Esophagus (tissue), 2 donors: ENCODE data around the gene TRIM3. TPM values are rescaled to one million over a fixed set of nuclear protein-coding genes. Genes with fewer than 3 reads are reported as not detected.

Experiments
- H3K27ac ChIP-seq, 2 donors: one replicate each; pipeline ENCODE4 v1.5.1; 2013; ENCODE audit warnings: low read depth in 2 of 2, mild to moderate bottlenecking in 2 of 2, inconsistent platforms in 1 of 2, low read length in 1 of 2, moderate library complexity in 1 of 2
- H3K27me3 ChIP-seq, 2 donors: one replicate each; pipeline ENCODE4 v1.6.1; 2013; ENCODE audit warnings: low read length in 2 of 2, control low read depth in 1 of 2, mild to moderate bottlenecking in 1 of 2; ENCODE audit not compliant: insufficient read depth in 2 of 2, control insufficient read depth in 1 of 2
- H3K36me3 ChIP-seq, 2 donors: one replicate each; pipeline ENCODE4 v1.6.1; 2013; ENCODE audit warnings: low read length in 1 of 2; ENCODE audit not compliant: control insufficient read depth in 2 of 2, insufficient read depth in 2 of 2
- H3K4me1 ChIP-seq, 2 donors: one replicate each; pipeline ENCODE4 v1.6.1; 2013; ENCODE audit warnings: low read length in 1 of 2; ENCODE audit not compliant: control insufficient read depth in 2 of 2, insufficient read depth in 2 of 2
- H3K4me3 ChIP-seq, 2 donors: one replicate each; pipeline ENCODE4 v1.5.1; 2013; ENCODE audit warnings: low read length in 2 of 2, mild to moderate bottlenecking in 2 of 2, low read depth in 1 of 2, moderate library complexity in 1 of 2
- H3K9me3 ChIP-seq, 2 donors: one replicate each; pipeline ENCODE4 v1.6.1; 2013; ENCODE audit warnings: mild to moderate bottlenecking in 2 of 2, low read depth in 1 of 2, low read length in 1 of 2, moderate library complexity in 1 of 2; ENCODE audit not compliant: control insufficient read depth in 2 of 2, insufficient read depth in 1 of 2
- WGBS, 2 donors: extraction: QIAGEN DNeasy Blood & Tissue Kit; methylation state at CpG; one replicate each; pipeline ENCODE4 v1.1.7; 2013; 5-methylcytosine and 5-hydroxymethylcytosine counted together
- polyA plus RNA-seq, 2 donors: library from polyadenylated mRNA; stranded (reverse); fragments of 200-250 nt; gene quantifications; one replicate each; pipeline ENCODE4 v1.2.3, GENCODE V29; 2013
- donor health status: healthy with polysubstance abuse.
- donor health status: Bipolar disorder and iron deficiency.

The TRIM3 gene
- polyA plus RNA-seq, 2 donors = 7.5 to 7.6 TPM

DNA sequence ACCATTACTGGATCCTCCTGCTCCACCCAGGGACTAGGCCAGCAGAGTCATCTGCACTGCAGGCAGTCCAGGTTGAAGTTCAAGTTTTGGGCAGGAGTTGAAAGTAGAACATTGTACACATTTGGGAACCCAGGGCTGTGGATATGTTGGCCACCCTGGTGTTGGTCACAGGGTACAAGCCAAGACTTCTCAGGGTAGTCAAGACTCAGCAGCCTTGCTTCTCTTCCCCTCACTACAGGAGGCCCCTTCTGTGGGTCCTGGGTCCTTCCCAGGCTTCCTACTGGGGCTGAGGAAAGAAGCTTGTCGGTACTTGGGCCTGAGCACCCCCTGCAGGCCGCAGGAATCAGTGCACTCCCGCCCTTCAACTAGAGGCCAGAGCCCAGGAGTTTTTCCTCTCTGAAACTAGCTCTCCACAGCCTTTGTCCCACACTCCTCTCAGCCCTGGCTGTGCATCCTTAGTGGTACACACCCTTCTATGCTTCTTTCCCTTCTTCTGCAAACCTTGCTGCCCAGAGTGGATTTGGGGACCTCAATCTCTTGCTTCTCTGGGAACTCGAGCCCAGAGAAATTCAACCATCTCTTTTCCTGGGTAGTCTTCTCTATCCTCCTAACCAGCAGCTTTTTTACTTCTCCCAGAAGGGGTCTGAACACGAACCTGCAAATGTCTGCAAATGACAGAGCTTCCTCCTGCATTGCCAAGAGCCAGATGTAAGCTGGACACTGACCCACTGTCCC, 30.3 kb downstream of the TRIM3 start:
- Histone ChIP-seq H3K27me3 (no peaks in the 10 kb centered on the region), H3K4me3 (no peak overlapping the region), H3K4me1 (no peaks in the 10 kb centered on the region), H3K9me3 (no peaks in the 10 kb centered on the region), H3K27ac (no peak overlapping the region), H3K36me3 (no peaks in the 10 kb centered on the region)
- WGBS, 2 donors = 29 to 32% methylated on average over 5 of the region's 5 CpGs

DNA sequence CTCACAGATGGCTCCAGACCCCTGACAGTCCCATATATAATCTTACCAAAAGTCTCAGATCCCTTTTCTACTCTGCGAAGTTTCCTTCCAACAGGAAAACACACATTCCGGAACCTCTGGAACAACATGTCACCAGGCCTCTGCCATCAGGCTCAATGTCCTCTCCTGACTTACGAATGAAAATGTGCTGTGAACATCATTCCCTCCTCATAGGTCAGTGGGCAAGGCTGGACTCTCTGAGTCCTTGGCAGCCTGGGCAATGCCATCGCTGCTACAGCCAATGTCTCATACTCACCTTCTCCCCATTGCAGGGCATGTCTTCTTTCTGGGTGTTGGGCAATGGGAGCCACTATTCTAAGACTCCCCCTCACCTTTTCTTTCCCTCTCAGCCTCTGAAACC, 31.3 kb downstream of the TRIM3 start:
- H3K36me3 ChIP-seq = no peaks in the 10 kb centered on the region
- no peaks in the 10 kb centered on the region for H3K27me3 ChIP-seq
- peaks cover 0 to 3% of the 10 kb centered on the region in 2 donors for H3K4me1 ChIP-seq
- H3K27ac ChIP-seq = no peak overlapping the region
- WGBS, 2 donors = 91 to 94% methylated on average over 4 of the region's 4 CpGs
- H3K9me3 ChIP-seq = no peaks in the 10 kb centered on the region
- no peak overlapping the region for H3K4me3 ChIP-seq

DNA sequence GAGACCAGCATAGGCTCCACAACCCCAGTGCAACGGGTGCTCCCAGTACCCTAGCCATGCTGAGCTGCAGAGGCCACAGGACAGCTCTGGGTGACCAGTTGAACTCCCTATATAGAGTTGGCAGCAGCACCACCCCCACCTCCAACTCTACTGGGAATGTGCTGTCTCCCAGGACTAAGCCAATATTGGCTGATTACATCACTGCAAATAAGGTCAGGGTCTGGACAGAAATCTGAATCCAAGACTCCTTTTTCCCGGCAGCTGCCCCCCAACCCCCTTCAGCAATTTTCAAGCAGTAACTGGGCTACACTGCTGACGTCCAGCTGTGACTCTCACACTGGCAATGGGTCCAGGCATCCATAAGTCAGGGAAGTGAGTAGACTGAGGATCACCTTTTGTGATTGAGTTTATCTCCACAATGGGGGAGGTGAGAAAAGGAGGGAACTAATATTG, 32.8 kb downstream of the TRIM3 start, which contains the start of gene HPX:
HPX (minus strand) TSS at position 82 of the 453 bp plus-strand sequence; CDS start at position 58, 24 bp downstream.
- Histone ChIP-seq H3K27me3 (no peaks in the 10 kb centered on the region), H3K27ac (no peak within 1 kb of the TSS), H3K9me3 (no peaks in the 10 kb centered on the region), H3K4me1 (peaks cover 0 to 3% of the 10 kb centered on the region in 2 donors), H3K4me3 (no peak within 1 kb of the TSS), H3K36me3 (no peaks in the 10 kb centered on the region)
- 66 to 77% methylated on average over 3 of the region's 3 CpGs for WGBS, 2 donors

DNA sequence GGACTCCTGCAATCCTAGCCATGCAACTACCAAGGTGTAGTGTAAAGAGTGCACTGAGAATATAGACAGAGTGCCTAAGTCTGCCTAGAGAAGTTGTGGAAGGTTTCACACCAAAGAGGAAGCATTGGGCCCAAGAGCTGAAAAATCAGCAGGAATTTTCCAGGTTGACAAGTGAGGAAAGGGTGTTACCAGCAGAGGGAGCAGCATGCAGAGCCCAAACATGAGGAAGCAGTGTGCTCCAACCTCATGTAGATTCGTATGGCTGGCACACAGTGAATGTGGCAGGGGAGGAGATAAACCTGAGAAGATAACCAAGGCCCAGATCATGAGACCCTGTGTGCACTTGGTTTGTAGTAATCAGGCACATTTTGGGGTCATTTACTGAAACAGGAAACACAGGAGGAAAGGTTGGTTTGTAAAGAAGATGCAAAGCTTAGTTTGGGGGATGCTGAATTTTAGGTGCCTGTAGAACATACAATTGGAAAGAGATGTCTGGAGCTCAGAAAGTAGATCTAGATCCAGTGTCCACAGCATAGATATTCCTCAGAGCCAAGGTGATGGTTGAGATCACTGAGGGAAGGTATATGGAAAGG, 34.7 kb downstream of the TRIM3 start:
- Histone ChIP-seq H3K9me3 (no peaks in the 10 kb centered on the region), H3K4me3 (no peak overlapping the region), H3K27me3 (no peaks in the 10 kb centered on the region), H3K36me3 (no peaks in the 10 kb centered on the region), H3K27ac (no peak overlapping the region), H3K4me1 (peaks cover 0 to 3% of the 10 kb centered on the region in 2 donors)
- 0 to 6% methylated on average over 1 of the region's 1 CpG for WGBS, 2 donors

DNA sequence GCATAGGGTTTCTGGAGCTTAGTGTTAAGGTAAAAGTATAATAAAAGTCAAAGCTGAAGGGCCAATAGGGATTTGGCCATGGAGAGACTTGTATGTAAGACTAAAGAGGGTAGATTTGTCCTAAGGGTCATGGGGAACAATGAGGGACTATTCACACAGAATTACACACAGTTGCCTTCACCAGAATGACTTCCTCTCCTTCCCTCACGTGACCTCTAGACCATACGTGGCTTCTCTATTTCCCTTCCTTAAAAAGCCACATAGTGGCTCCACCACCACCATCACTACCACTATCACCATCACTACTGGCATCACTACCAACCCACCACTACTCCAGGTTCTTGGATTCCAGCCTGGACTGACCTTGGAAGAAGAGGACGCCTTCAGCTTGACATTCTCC, 35.7 kb downstream of the TRIM3 start:
- WGBS, 2 donors = 69 to 75% methylated on average over 3 of the region's 3 CpGs
- no peak overlapping the region for H3K27ac ChIP-seq
- no peaks in the 10 kb centered on the region for H3K9me3 ChIP-seq
- no peaks in the 10 kb centered on the region for H3K36me3 ChIP-seq
- peaks cover 0 to 3% of the 10 kb centered on the region in 2 donors for H3K4me1 ChIP-seq
- no peak overlapping the region for H3K4me3 ChIP-seq
- no peaks in the 10 kb centered on the region for H3K27me3 ChIP-seq

DNA sequence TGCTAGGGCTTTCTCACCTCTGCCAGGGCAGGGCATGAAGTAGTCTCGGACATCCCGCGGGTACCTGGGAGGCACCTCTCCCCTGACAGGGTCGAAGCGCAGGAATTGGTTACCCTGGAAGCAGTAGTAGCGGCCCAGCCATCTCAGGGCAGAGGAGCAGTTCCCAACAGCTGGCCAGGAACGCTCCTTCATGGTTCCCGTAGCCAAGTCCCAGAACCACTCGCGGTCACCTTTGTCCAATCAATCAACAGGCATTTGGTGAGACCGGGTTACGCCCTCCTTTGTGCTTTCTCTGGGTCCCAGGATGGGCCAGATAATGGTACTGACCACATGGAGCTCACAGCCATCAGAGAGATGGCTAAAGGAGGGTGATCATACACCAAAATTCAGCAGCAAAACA, 36.3 kb downstream of the TRIM3 start:
- H3K27ac ChIP-seq = no peak overlapping the region
- 93 to 94% methylated on average over 12 of the region's 12 CpGs for WGBS, 2 donors
- H3K27me3 ChIP-seq = no peaks in the 10 kb centered on the region

DNA sequence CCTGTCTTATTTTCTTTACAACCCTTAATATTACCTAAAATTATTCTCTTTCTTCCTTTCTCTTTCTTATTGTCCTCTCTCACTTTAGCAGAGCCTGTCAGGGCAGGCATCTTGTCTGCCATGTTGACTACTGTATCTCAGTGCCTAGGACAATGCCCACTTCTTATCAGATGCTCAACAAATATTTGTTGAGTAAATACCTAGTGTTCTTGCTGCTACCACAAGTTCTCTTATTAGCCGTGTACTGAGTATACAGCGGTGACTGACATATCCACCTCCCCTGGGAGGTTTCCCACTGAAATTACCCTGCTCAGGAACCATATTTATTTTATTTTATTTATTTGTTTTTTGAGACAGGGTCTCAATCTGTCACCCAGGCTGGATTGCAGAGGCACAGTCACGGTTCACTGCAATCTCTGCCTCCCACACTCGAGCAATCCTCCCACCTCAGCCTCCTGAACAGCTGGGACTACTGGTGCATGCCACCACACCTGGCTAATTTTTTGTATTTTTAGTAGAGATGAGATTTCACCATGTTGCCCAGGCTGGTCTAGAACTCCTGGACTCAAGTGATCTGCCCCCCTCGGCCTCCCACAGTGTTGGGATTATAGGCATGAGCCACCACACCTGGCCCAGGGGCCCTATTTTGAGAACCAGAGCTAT, 39.6 kb downstream of the TRIM3 start:
- Histone ChIP-seq H3K9me3 (no peaks in the 10 kb centered on the region), H3K36me3 (no peaks in the 10 kb centered on the region)
- WGBS, 2 donors = 57 to 65% methylated on average over 5 of the region's 5 CpGs

More for the DNA sequence above, 36.3 kb downstream of the TRIM3 start:
- Histone ChIP-seq H3K9me3 (no peaks in the 10 kb centered on the region), H3K4me3 (no peak overlapping the region), H3K4me1 (peaks cover 0 to 3% of the 10 kb centered on the region in 2 donors), H3K36me3 (no peaks in the 10 kb centered on the region)

DNA sequence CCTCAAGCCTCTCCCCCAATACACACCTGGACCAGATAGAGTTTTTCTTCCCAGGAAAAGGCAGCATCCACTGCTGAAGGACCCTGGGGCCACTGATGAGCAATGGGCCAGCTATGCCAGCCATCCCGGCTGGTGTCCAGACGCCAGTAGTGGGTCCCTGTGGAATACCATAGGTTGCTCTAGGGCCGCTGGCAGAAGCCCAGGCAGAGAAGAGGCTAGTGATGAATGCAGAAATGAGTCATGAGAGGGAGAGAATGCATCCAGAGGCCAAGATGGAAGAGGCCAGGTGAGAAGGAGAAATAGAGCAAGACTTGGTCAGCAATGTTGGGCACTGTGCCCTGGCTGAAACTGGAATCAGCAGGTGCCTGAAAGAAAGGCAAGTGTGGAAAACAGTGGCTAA, 41.9 kb downstream of the TRIM3 start:
- H3K4me3 ChIP-seq = no peak overlapping the region
- no peak overlapping the region for H3K27ac ChIP-seq
- no peaks in the 10 kb centered on the region for H3K27me3 ChIP-seq
- H3K9me3 ChIP-seq = no peaks in the 10 kb centered on the region
- no peaks in the 10 kb centered on the region for H3K4me1 ChIP-seq
- no peaks in the 10 kb centered on the region for H3K36me3 ChIP-seq
- 75 to 81% methylated on average over 3 of the region's 3 CpGs for WGBS, 2 donors

More for the DNA sequence above, 39.6 kb downstream of the TRIM3 start:
- no peak overlapping the region for H3K4me3 ChIP-seq
- peaks cover 0 to 3% of the 10 kb centered on the region in 2 donors for H3K4me1 ChIP-seq
- no peaks in the 10 kb centered on the region for H3K27me3 ChIP-seq
- no peak overlapping the region for H3K27ac ChIP-seq

DNA sequence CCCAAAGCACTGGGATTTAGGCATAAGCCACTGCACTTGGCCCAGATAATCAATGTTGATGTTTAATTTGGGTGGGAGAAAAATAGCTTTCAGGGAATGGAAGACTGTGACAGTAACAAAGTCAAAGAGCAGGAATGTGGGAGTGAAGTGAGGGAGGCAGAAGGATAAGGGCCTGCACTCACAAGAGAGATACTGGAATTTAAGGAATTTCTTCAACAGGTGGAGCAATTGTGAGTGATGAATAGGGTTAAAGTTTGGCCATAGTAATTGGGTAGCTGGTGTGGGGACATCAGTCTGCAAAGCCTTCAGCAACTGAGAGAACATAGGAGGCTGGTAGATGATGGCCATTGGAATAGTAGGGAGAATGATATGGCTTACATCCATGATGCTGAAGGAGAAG, 46.2 kb downstream of the TRIM3 start:
- no peaks in the 10 kb centered on the region for H3K27me3 ChIP-seq

More for the DNA sequence above, 46.2 kb downstream of the TRIM3 start:
- Histone ChIP-seq H3K4me1 (no peaks in the 10 kb centered on the region), H3K9me3 (no peaks in the 10 kb centered on the region), H3K27ac (no peak overlapping the region), H3K36me3 (no peaks in the 10 kb centered on the region), H3K4me3 (no peak overlapping the region)
